NB4 (cell line): ENCODE data around the gene WNT6.

Experiments used
- CTCF ChIP-seq: IDR thresholded peaks from one replicate; pipeline ENCODE4 v1.5.1; 2012; ENCODE audit warnings: low read depth, low read length
- MAX ChIP-seq: IDR thresholded peaks from 2 replicates; pipeline ENCODE4 v1.6.1; 2011; ENCODE audit warnings: low read depth, low read length
- MYC ChIP-seq: IDR thresholded peaks from 2 replicates; pipeline ENCODE4 v1.6.1; 2011; ENCODE audit warnings: low read depth, low read length
- POLR2A ChIP-seq: IDR thresholded peaks from 2 replicates; pipeline ENCODE4 v1.6.1; 2011; ENCODE audit warnings: mild to moderate bottlenecking; ENCODE audit not compliant: insufficient read length; ENCODE audit errors: extremely low read depth

GRCh38 chr2:218832081-218832480 lies 27.5 kb upstream of the WNT6 start:
- TF ChIP-seq POLR2A (no peak), CTCF (no peak), MAX (no peak), MYC (no peak)
